ENCODE data around the gene GAB1. TPM values are rescaled to one million over a fixed set of nuclear protein-coding genes. Genes with fewer than 3 reads are reported as not detected.

Gene GAB1
- 0.66 and 1.4 TPM in 2 replicates for total RNA-seq

- no peaks in the 10 kb centered on the region for H3K9me3 Mint-ChIP-seq
- DNase-seq (ENCODE audit: low spot score): peak; percentile 8
- H3K4me1 Mint-ChIP-seq (ENCODE audit: low read depth): peaks cover 6% of the 10 kb centered on the region
- peak within 1 kb of the TSS; percentile 89 for H3K4me3 Mint-ChIP-seq
- no peaks in the 10 kb centered on the region for H3K36me3 Mint-ChIP-seq (ENCODE audit: low read depth)
- H3K27ac Mint-ChIP-seq: no peak within 1 kb of the TSS
- H3K27me3 Mint-ChIP-seq (ENCODE audit: insufficient read depth): peaks cover 57% of the 10 kb centered on the region
- intact Hi-C loops (cut with micrococcal nuclease): loop anchor here (1.0 to 2.0 kb wide), 3 partner anchors 22 to 176 kb away; partner anchors contain the start of genes SMARCA5 and USP38
These were observed at the start of gene GAB1 for GRCh38 chr4:143336781-143337599. TSS of gene GAB1 (plus strand) at chr4:143336876. CDS start at chr4:143337189, 313 bp downstream.

GRCh38 chr4:143287572-143287923 lies 49.1 kb upstream of the GAB1 start:
- no peak for DNase-seq (ENCODE audit: low spot score)
- Mint-ChIP-seq H3K4me1 (ENCODE audit: low read depth) (no peaks in the 10 kb centered on the region), H3K36me3 (ENCODE audit: low read depth) (no peaks in the 10 kb centered on the region), H3K27ac (no peak overlapping the region), H3K27me3 (ENCODE audit: insufficient read depth) (peaks cover 1% of the 10 kb centered on the region), H3K9me3 (no peaks in the 10 kb centered on the region), H3K4me3 (no peak overlapping the region)
- intact Hi-C loops (cut with micrococcal nuclease): no loop called here

DNA sequence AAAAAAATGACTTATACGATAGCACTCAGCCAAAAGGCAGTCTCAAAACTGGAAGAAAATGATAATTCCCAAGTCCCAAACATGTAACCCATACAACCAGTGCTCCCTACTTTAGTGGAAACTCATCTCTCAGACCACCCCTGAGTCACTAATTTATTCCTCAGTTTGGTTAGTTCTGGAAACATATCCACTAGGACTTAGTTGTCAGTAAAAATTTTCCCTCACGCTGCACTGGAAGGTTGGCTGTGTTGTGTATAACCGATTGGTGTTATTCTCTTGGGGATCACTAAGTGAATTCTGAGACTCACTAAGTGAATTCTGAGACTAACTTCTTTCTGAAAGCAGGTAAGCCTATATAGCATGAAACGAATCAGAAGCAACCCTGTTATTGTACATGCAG lies 48.5 kb upstream of the GAB1 start:
- no peak overlapping the region for H3K27ac Mint-ChIP-seq
- no peak overlapping the region for H3K4me3 Mint-ChIP-seq
- H3K27me3 Mint-ChIP-seq (ENCODE audit: insufficient read depth): peaks cover 1% of the 10 kb centered on the region
- no peaks in the 10 kb centered on the region for H3K9me3 Mint-ChIP-seq
- no peaks in the 10 kb centered on the region for H3K36me3 Mint-ChIP-seq (ENCODE audit: low read depth)
- no peak for DNase-seq (ENCODE audit: low spot score)
- no peaks in the 10 kb centered on the region for H3K4me1 Mint-ChIP-seq (ENCODE audit: low read depth)
- intact Hi-C loops (cut with micrococcal nuclease): no loop called here

GRCh38 chr4:143289370-143289769 lies 47.3 kb upstream of the GAB1 start:
- Mint-ChIP-seq H3K9me3 (no peaks in the 10 kb centered on the region), H3K4me1 (ENCODE audit: low read depth) (no peaks in the 10 kb centered on the region), H3K4me3 (no peak overlapping the region), H3K27ac (no peak overlapping the region), H3K27me3 (ENCODE audit: insufficient read depth) (peaks cover 1% of the 10 kb centered on the region), H3K36me3 (ENCODE audit: low read depth) (no peaks in the 10 kb centered on the region)
- intact Hi-C loops (cut with micrococcal nuclease): no loop called here
- DNase-seq (ENCODE audit: low spot score): no peak

DNA sequence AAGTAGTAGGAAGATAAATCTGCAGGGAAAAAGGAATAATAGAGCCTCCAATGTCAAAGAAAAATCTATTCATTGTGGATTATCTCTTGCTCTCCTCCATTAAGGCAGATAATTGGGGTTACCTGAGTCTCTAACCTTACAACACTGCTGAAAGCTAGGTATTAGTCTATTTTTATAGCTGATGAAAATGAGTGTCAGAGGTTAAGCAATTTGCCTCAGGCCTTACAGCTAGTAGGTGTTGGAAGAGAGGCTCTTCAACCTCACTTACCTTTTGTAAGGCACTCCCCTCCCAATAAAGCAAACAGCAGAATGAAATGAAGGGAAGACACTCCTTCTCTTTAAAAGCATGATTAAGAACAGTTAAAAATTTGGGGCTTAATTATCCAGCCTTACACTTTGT lies 45.4 kb upstream of the GAB1 start:
- no peaks in the 10 kb centered on the region for H3K9me3 Mint-ChIP-seq
- H3K4me1 Mint-ChIP-seq (ENCODE audit: low read depth): no peaks in the 10 kb centered on the region
- intact Hi-C loops (cut with micrococcal nuclease): no loop called here
- no peaks in the 10 kb centered on the region for H3K36me3 Mint-ChIP-seq (ENCODE audit: low read depth)
- H3K27ac Mint-ChIP-seq: no peak overlapping the region
- H3K4me3 Mint-ChIP-seq: no peak overlapping the region
- DNase-seq (ENCODE audit: low spot score): no peak
- H3K27me3 Mint-ChIP-seq (ENCODE audit: insufficient read depth): no peaks in the 10 kb centered on the region

GRCh38 chr4:143292858-143293257 lies 43.8 kb upstream of the GAB1 start:
- Mint-ChIP-seq H3K27ac (no peak overlapping the region), H3K4me1 (ENCODE audit: low read depth) (no peaks in the 10 kb centered on the region), H3K9me3 (no peaks in the 10 kb centered on the region), H3K27me3 (ENCODE audit: insufficient read depth) (no peaks in the 10 kb centered on the region), H3K36me3 (ENCODE audit: low read depth) (no peaks in the 10 kb centered on the region), H3K4me3 (no peak overlapping the region)
- intact Hi-C loops (cut with micrococcal nuclease): no loop called here
- no peak for DNase-seq (ENCODE audit: low spot score)

DNA sequence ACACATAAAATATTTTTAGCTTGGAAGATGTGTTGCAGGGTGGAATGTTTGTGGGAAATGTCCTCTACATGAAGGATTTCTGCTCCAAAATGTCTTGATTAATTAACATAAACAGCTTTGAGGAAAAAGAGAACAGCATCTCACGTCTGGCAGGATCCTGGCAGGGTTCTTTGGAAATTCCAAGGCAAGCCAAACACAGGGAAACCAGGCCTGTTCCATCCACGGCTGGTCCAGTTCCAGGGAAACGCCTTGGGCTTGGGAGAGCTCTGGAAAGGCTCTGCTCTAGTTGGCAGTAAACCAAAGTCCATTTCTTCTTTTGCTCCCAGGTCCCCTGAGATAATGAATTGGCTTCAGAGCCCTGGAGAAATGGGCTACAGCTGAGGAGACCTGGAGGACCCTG lies 42.4 kb upstream of the GAB1 start:
- no peak for DNase-seq (ENCODE audit: low spot score)
- Mint-ChIP-seq H3K4me1 (ENCODE audit: low read depth) (no peaks in the 10 kb centered on the region), H3K9me3 (no peaks in the 10 kb centered on the region), H3K36me3 (ENCODE audit: low read depth) (no peaks in the 10 kb centered on the region), H3K27ac (no peak overlapping the region), H3K27me3 (ENCODE audit: insufficient read depth) (no peaks in the 10 kb centered on the region), H3K4me3 (no peak overlapping the region)
- intact Hi-C loops (cut with micrococcal nuclease): no loop called here

DNA sequence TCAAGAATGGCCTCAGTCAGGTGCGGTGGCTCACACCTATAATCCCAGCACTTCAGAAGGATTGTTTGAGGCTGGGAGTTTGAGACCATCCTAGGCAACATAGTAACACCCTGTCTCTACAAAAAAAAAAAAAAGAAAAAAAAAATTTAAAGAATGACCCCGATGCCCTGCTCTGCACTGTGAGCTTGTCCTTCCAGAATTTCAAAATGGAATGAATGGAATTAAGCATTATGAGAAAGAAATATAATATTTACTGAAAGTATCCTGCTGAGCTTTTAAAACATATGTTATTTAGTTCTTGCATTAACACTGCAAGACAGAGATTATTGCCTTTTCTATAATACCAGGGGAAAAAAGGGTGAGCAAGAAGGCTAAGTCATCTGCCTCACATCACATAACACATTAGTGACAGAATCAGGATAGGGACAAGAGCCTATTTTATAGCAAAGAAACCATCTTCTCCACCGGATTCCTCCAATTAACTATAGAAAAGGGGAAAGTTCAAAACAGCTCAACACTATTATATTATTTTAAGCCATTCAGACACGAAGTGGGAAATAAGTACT lies 41.9 kb upstream of the GAB1 start:
- Mint-ChIP-seq H3K27me3 (ENCODE audit: insufficient read depth) (no peaks in the 10 kb centered on the region), H3K4me1 (ENCODE audit: low read depth) (no peaks in the 10 kb centered on the region), H3K9me3 (no peaks in the 10 kb centered on the region), H3K4me3 (no peak overlapping the region), H3K36me3 (ENCODE audit: low read depth) (no peaks in the 10 kb centered on the region), H3K27ac (no peak overlapping the region)
- intact Hi-C loops (cut with micrococcal nuclease): no loop called here
- DNase-seq (ENCODE audit: low spot score): no peak

GRCh38 chr4:143296397-143297067 lies 40.1 kb upstream of the GAB1 start:
- H3K4me1 Mint-ChIP-seq (ENCODE audit: low read depth): no peaks in the 10 kb centered on the region
- H3K36me3 Mint-ChIP-seq (ENCODE audit: low read depth): no peaks in the 10 kb centered on the region
- no peaks in the 10 kb centered on the region for H3K27me3 Mint-ChIP-seq (ENCODE audit: insufficient read depth)
- no peak overlapping the region for H3K4me3 Mint-ChIP-seq
- no peak for DNase-seq (ENCODE audit: low spot score)
- no peak overlapping the region for H3K27ac Mint-ChIP-seq
- no peaks in the 10 kb centered on the region for H3K9me3 Mint-ChIP-seq
- intact Hi-C loops (cut with micrococcal nuclease): no loop called here

- H3K9me3 Mint-ChIP-seq: no peaks in the 10 kb centered on the region
- no peaks in the 10 kb centered on the region for H3K4me1 Mint-ChIP-seq (ENCODE audit: low read depth)
- no peak for DNase-seq (ENCODE audit: low spot score)
- intact Hi-C loops (cut with micrococcal nuclease): no loop called here
- H3K27me3 Mint-ChIP-seq (ENCODE audit: insufficient read depth): no peaks in the 10 kb centered on the region
- H3K4me3 Mint-ChIP-seq: no peak overlapping the region
- H3K27ac Mint-ChIP-seq: no peak overlapping the region
- no peaks in the 10 kb centered on the region for H3K36me3 Mint-ChIP-seq (ENCODE audit: low read depth)
These were observed 35.8 kb upstream of the GAB1 start for GRCh38 chr4:143300860-143301259.

DNA sequence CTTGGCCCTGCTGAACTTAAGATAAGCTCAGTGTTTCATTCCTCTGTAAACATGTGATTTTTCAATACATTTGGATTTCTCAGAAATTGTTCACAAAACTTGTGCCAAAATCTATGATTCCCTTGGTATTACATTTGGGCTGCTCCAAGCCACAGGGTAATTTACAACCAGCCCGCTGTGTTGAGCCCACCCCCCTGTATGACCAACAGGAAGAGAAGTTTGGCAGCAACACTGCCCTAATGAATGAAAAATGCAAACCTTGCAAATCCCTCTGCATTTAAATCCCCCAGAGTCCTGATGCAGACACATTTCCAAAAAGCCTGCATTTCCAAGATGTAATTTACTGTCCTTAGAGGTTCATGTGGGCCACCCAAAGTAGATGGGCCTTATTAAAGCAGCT lies 34.1 kb upstream of the GAB1 start:
- Mint-ChIP-seq H3K27ac (no peak overlapping the region), H3K4me1 (ENCODE audit: low read depth) (no peaks in the 10 kb centered on the region), H3K27me3 (ENCODE audit: insufficient read depth) (no peaks in the 10 kb centered on the region), H3K4me3 (no peak overlapping the region), H3K9me3 (no peaks in the 10 kb centered on the region), H3K36me3 (ENCODE audit: low read depth) (no peaks in the 10 kb centered on the region)
- no peak for DNase-seq (ENCODE audit: low spot score)
- intact Hi-C loops (cut with micrococcal nuclease): no loop called here

- Mint-ChIP-seq H3K9me3 (no peaks in the 10 kb centered on the region), H3K27me3 (ENCODE audit: insufficient read depth) (no peaks in the 10 kb centered on the region), H3K4me1 (ENCODE audit: low read depth) (no peaks in the 10 kb centered on the region), H3K4me3 (no peak overlapping the region), H3K27ac (no peak overlapping the region), H3K36me3 (ENCODE audit: low read depth) (no peaks in the 10 kb centered on the region)
- DNase-seq (ENCODE audit: low spot score): no peak
- intact Hi-C loops (cut with micrococcal nuclease): no loop called here
These were observed 29.9 kb upstream of the GAB1 start for GRCh38 chr4:143306788-143307187.

DNA sequence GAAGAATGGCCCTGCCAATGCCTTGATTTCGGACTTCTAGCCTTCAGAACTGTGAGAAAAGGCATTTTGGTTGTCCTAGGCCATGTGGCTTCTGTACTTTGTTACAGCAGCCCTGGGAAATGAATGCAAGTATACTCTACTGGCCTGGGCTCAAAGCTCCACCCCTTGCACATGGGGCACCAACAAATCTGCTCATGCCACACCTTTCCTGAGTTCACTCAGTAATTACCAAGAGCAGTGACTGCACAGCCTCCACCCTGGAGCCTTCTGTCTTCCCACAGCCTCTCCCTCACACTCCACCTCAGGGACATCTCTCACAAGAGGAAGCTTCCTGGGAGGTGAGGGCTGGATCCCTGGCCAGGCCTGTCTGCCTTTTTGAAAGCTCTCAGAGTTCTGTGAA lies 29.1 kb upstream of the GAB1 start:
- intact Hi-C loops (cut with micrococcal nuclease): no loop called here
- Mint-ChIP-seq H3K4me3 (no peak overlapping the region), H3K4me1 (ENCODE audit: low read depth) (no peaks in the 10 kb centered on the region), H3K9me3 (no peaks in the 10 kb centered on the region), H3K27me3 (ENCODE audit: insufficient read depth) (no peaks in the 10 kb centered on the region), H3K27ac (no peak overlapping the region), H3K36me3 (ENCODE audit: low read depth) (no peaks in the 10 kb centered on the region)
- no peak for DNase-seq (ENCODE audit: low spot score)

All from activated T-helper 1 cell treated with anti-CD3 and anti-CD28 coated beads, Interleukin-12 subunit alpha, Interleukin-12 subunit beta, Interleukin-2, Interleukin-4 antibody, amounts not matched to agents 30 ng/mL and 10 ng/mL and 1 ng/mL, durations not matched to agents 14 hours and 24 hours and 36 hours (primary cell).